Fibroblast of villous mesenchyme (primary cell): ENCODE results near the gene C11orf24. TPM values are rescaled to one million over a fixed set of nuclear protein-coding genes. Genes with fewer than 3 reads are reported as not detected.

ENCODE experiments used
- DNase-seq: peaks from one replicate; pipeline ENCODE4 v3.0.0-alpha.2; 2010; ENCODE audit warnings: low read depth
- H3K4me3 ChIP-seq: 2 replicates; pipeline ENCODE4 v1.5.1; 2011; ENCODE audit warnings: low read depth, mild to moderate bottlenecking, low read length
- CTCF ChIP-seq: IDR thresholded peaks from 2 replicates; pipeline ENCODE4 v1.5.1; 2012; ENCODE audit warnings: low read depth, mild to moderate bottlenecking, low read length; ENCODE audit not compliant: insufficient read depth
- total RNA-seq: library from RNA; depleted of rRNA; stranded (reverse); fragments of >200 nt; gene quantifications from 2 replicates; pipeline ENCODE4 v1.2.3, GENCODE V29; 2012

The C11orf24 gene
- total RNA-seq, 1 donor, result 50.1 TPM

- no peak overlapping the region for H3K4me3 ChIP-seq
- DNase-seq, result peak; percentile 70
- TF ChIP-seq CTCF, result no peak
These were observed 2.2 kb downstream of the C11orf24 start for GRCh38 chr11:68269414-68270081.

- DNase-seq, result no peak
- TF ChIP-seq CTCF, result no peak
- H3K4me3 ChIP-seq, result no peak overlapping the region
These were observed 3.9 kb downstream of the C11orf24 start for GRCh38 chr11:68267881-68268240.

- no peak overlapping the region for H3K4me3 ChIP-seq
- DNase-seq, result peak; percentile 33
- no peak for TF ChIP-seq CTCF
These were observed 4.6 kb downstream of the C11orf24 start for GRCh38 chr11:68266936-68267880.

GRCh38 chr11:68266121-68266891, 5.5 kb downstream of the C11orf24 start:
- TF ChIP-seq CTCF, result no peak
- no peak overlapping the region for H3K4me3 ChIP-seq
- DNase-seq, result no peak

GRCh38 chr11:68264741-68265540, 6.8 kb downstream of the C11orf24 start:
- no peak for DNase-seq
- H3K4me3 ChIP-seq, result no peak overlapping the region
- no peak for TF ChIP-seq CTCF

GRCh38 chr11:68264244-68264643, 7.5 kb downstream of the C11orf24 start:
- DNase-seq, result no peak
- no peak overlapping the region for H3K4me3 ChIP-seq
- no peak for TF ChIP-seq CTCF
